Esophagus (tissue), 2 donors: ENCODE results near the gene KDM2A. TPM values are rescaled to one million over a fixed set of nuclear protein-coding genes. Genes with fewer than 3 reads are reported as not detected.
"Not testable (repeated sequence)": the region's sequence is repeated elsewhere in the genome, so short reads cannot be mapped to it uniquely, and the experiment has no call there.

Source experiments
- H3K27ac ChIP-seq, 2 donors: one replicate each; pipeline ENCODE4 v1.5.1; 2013; ENCODE audit warnings: low read depth in 2 of 2, mild to moderate bottlenecking in 2 of 2, inconsistent platforms in 1 of 2, low read length in 1 of 2, moderate library complexity in 1 of 2
- H3K27me3 ChIP-seq, 2 donors: one replicate each; pipeline ENCODE4 v1.6.1; 2013; ENCODE audit warnings: low read length in 2 of 2, control low read depth in 1 of 2, mild to moderate bottlenecking in 1 of 2; ENCODE audit not compliant: insufficient read depth in 2 of 2, control insufficient read depth in 1 of 2
- H3K36me3 ChIP-seq, 2 donors: one replicate each; pipeline ENCODE4 v1.6.1; 2013; ENCODE audit warnings: low read length in 1 of 2; ENCODE audit not compliant: control insufficient read depth in 2 of 2, insufficient read depth in 2 of 2
- H3K4me1 ChIP-seq, 2 donors: one replicate each; pipeline ENCODE4 v1.6.1; 2013; ENCODE audit warnings: low read length in 1 of 2; ENCODE audit not compliant: control insufficient read depth in 2 of 2, insufficient read depth in 2 of 2
- H3K4me3 ChIP-seq, 2 donors: one replicate each; pipeline ENCODE4 v1.5.1; 2013; ENCODE audit warnings: low read length in 2 of 2, mild to moderate bottlenecking in 2 of 2, low read depth in 1 of 2, moderate library complexity in 1 of 2
- H3K9me3 ChIP-seq, 2 donors: one replicate each; pipeline ENCODE4 v1.6.1; 2013; ENCODE audit warnings: mild to moderate bottlenecking in 2 of 2, low read depth in 1 of 2, low read length in 1 of 2, moderate library complexity in 1 of 2; ENCODE audit not compliant: control insufficient read depth in 2 of 2, insufficient read depth in 1 of 2
- WGBS, 2 donors: extraction: QIAGEN DNeasy Blood & Tissue Kit; methylation state at CpG; one replicate each; pipeline ENCODE4 v1.1.7; 2013; 5-methylcytosine and 5-hydroxymethylcytosine counted together
- polyA plus RNA-seq, 2 donors: library from polyadenylated mRNA; stranded (reverse); fragments of 200-250 nt; gene quantifications; one replicate each; pipeline ENCODE4 v1.2.3, GENCODE V29; 2013
- donor health status: healthy with polysubstance abuse.
- donor health status: Bipolar disorder and iron deficiency.

Gene KDM2A
- polyA plus RNA-seq, 2 donors = 36.8 to 54.9 TPM

GRCh38 chr11:67126986-67127385 lies 7.9 kb downstream of the KDM2A start:
- Histone ChIP-seq H3K4me3 (no peak overlapping the region), H3K9me3 (no peaks in the 10 kb centered on the region), H3K27me3 (no peaks in the 10 kb centered on the region), H3K4me1 (peaks cover 0 to 2% of the 10 kb centered on the region in 2 donors), H3K36me3 (peaks cover 0 to 7% of the 10 kb centered on the region in 2 donors), H3K27ac (no peak overlapping the region)
- WGBS, 2 donors = 81 to 84% methylated on average over 4 of the region's 4 CpGs

GRCh38 chr11:67130861-67131260 lies 11.8 kb downstream of the KDM2A start:
- not testable (repeated sequence) for H3K4me3 ChIP-seq, H3K4me1 ChIP-seq
- WGBS, 2 donors = 91 to 93% methylated on average over 10 of the region's 10 CpGs

GRCh38 chr11:67136156-67136555 lies 17.1 kb downstream of the KDM2A start:
- WGBS, 2 donors = 84 to 92% methylated on average over 1 of the region's 1 CpG
- Histone ChIP-seq H3K4me1 (no peaks in the 10 kb centered on the region), H3K27ac (no peak overlapping the region), H3K4me3 (no peak overlapping the region), H3K27me3 (no peaks in the 10 kb centered on the region), H3K9me3 (no peaks in the 10 kb centered on the region), H3K36me3 (peaks cover 3 to 10% of the 10 kb centered on the region in 2 donors)

More at GRCh38 chr11:67130861-67131260, 11.8 kb downstream of the KDM2A start:
- not testable (repeated sequence) for H3K36me3 ChIP-seq, H3K27me3 ChIP-seq, H3K9me3 ChIP-seq, H3K27ac ChIP-seq

- Histone ChIP-seq H3K27ac (no peak overlapping the region), H3K4me1 (no peaks in the 10 kb centered on the region), H3K36me3 (peaks cover 2 to 8% of the 10 kb centered on the region in 2 donors), H3K4me3 (no peak overlapping the region), H3K27me3 (no peaks in the 10 kb centered on the region), H3K9me3 (no peaks in the 10 kb centered on the region)
- 86 to 87% methylated on average over 4 of the region's 4 CpGs for WGBS, 2 donors
These were observed 19.9 kb downstream of the KDM2A start for GRCh38 chr11:67138922-67139321.

GRCh38 chr11:67146516-67147226 lies 27.6 kb downstream of the KDM2A start:
- H3K4me1 ChIP-seq = no peaks in the 10 kb centered on the region
- H3K9me3 ChIP-seq = no peaks in the 10 kb centered on the region
- H3K36me3 ChIP-seq = peaks cover 2 to 5% of the 10 kb centered on the region in 2 donors
- no peak overlapping the region for H3K27ac ChIP-seq
- no peak overlapping the region for H3K4me3 ChIP-seq
- 79 to 88% methylated on average over 5 of the region's 5 CpGs for WGBS, 2 donors
- H3K27me3 ChIP-seq = no peaks in the 10 kb centered on the region

GRCh38 chr11:67153971-67154370 lies 34.9 kb downstream of the KDM2A start:
- Histone ChIP-seq H3K36me3 (peaks cover 4% of the 10 kb centered on the region in 2 donors), H3K27ac (no peak overlapping the region)
- 82 to 86% methylated on average over 4 of the region's 4 CpGs for WGBS, 2 donors

GRCh38 chr11:67154726-67155125 lies 35.7 kb downstream of the KDM2A start:
- Histone ChIP-seq H3K36me3 (peaks cover 4% of the 10 kb centered on the region in 2 donors), H3K27me3 (no peaks in the 10 kb centered on the region), H3K4me1 (no peaks in the 10 kb centered on the region), H3K9me3 (no peaks in the 10 kb centered on the region), H3K27ac (no peak overlapping the region), H3K4me3 (no peak overlapping the region)
- 98% methylated on average over 2 of the region's 2 CpGs for WGBS, 2 donors

More at GRCh38 chr11:67153971-67154370, 34.9 kb downstream of the KDM2A start:
- Histone ChIP-seq H3K4me3 (no peak overlapping the region), H3K27me3 (no peaks in the 10 kb centered on the region), H3K4me1 (no peaks in the 10 kb centered on the region), H3K9me3 (no peaks in the 10 kb centered on the region)

GRCh38 chr11:67157691-67158090 lies 38.6 kb downstream of the KDM2A start:
- Histone ChIP-seq H3K27ac (no peak overlapping the region), H3K4me1 (no peaks in the 10 kb centered on the region), H3K36me3 (no peaks in the 10 kb centered on the region), H3K27me3 (no peaks in the 10 kb centered on the region), H3K4me3 (no peak overlapping the region), H3K9me3 (no peaks in the 10 kb centered on the region)
- 80 to 94% methylated on average over 4 of the region's 4 CpGs for WGBS, 2 donors

GRCh38 chr11:67158221-67158620 lies 39.2 kb downstream of the KDM2A start:
- no peaks in the 10 kb centered on the region for H3K36me3 ChIP-seq
- H3K9me3 ChIP-seq = no peaks in the 10 kb centered on the region
- H3K27me3 ChIP-seq = no peaks in the 10 kb centered on the region
- H3K4me1 ChIP-seq = no peaks in the 10 kb centered on the region
- no peak overlapping the region for H3K27ac ChIP-seq
- 67 to 78% methylated on average over 2 of the region's 2 CpGs for WGBS, 2 donors
- no peak overlapping the region for H3K4me3 ChIP-seq

- Histone ChIP-seq H3K9me3 (no peaks in the 10 kb centered on the region), H3K27me3 (no peaks in the 10 kb centered on the region), H3K27ac (no peak overlapping the region), H3K36me3 (no peaks in the 10 kb centered on the region), H3K4me3 (no peak overlapping the region), H3K4me1 (no peaks in the 10 kb centered on the region)
- 63 to 71% methylated on average over 2 of the region's 2 CpGs for WGBS, 2 donors
These were observed 41.0 kb downstream of the KDM2A start for GRCh38 chr11:67160045-67160444.
